CD8-positive, alpha-beta memory T cell (primary cell): ENCODE data around the gene LILRB5. TPM values are rescaled to one million over a fixed set of nuclear protein-coding genes. Genes with fewer than 3 reads are reported as not detected.

Source experiments
- CTCF ChIA-PET: fragments of 350-600 bp; sonication (Branson Sonifier 250); formaldehyde crosslinking; loops from one replicate; lab custom pipeline; 2021; ENCODE audit warnings: antibody characterized with exemption; lab: Charles Lee
- POLR2A ChIA-PET: fragments of 350-600 bp; sonication (Branson Sonifier 250); formaldehyde crosslinking; loops from one replicate; lab custom pipeline; 2021; ENCODE audit warnings: antibody characterized with exemption; lab: Charles Lee
- DNase-seq, 5 donors: peaks; one replicate each; pipeline versions ENCODE4 v3.0.0 to v3.0.0-alpha.2; 2020 to 2022; ENCODE audit warnings: mixed read lengths in 1 of 5
- H3K27ac ChIP-seq: one replicate; pipeline ENCODE4 v1.7.0; 2013; ENCODE audit warnings: low read depth, mild to moderate bottlenecking, low read length, moderate library complexity
- H3K27me3 ChIP-seq: 2 replicates; pipeline ENCODE4 v1.7.0; 2013; ENCODE audit warnings: low read length, mild to moderate bottlenecking; ENCODE audit not compliant: insufficient read depth, poor library complexity, severe bottlenecking
- H3K36me3 ChIP-seq: 2 replicates; pipeline ENCODE4 v1.7.0; 2013; ENCODE audit warnings: mild to moderate bottlenecking, low read length, moderate library complexity; ENCODE audit not compliant: insufficient read depth
- H3K4me1 ChIP-seq: 2 replicates; pipeline ENCODE4 v1.7.0; 2013; ENCODE audit warnings: mild to moderate bottlenecking, low read length, moderate library complexity; ENCODE audit not compliant: insufficient read depth
- H3K4me3 ChIP-seq: 2 replicates; pipeline ENCODE4 v1.7.0; 2013; ENCODE audit warnings: mild to moderate bottlenecking, low read length
- H3K9me3 ChIP-seq: 2 replicates; pipeline ENCODE4 v1.7.0; 2013; ENCODE audit warnings: mild to moderate bottlenecking, low read length
- H3K27ac Mint-ChIP-seq, 8 donors: one replicate each; pipeline ENCODE4 v1.8.0; 2020 to 2021; ENCODE audit warnings: mixed read lengths in 8 of 8, mild to moderate bottlenecking in 6 of 8, inconsistent platforms in 3 of 8, moderate library complexity in 3 of 8
- H3K27me3 Mint-ChIP-seq, 2 donors: one replicate each; pipeline ENCODE4 v1.8.0; 2020 to 2021; ENCODE audit warnings: mixed read lengths in 2 of 2, mild to moderate bottlenecking in 1 of 2, moderate library complexity in 1 of 2
- H3K36me3 Mint-ChIP-seq, 3 donors: one replicate each; pipeline ENCODE4 v1.8.0; 2020 to 2021; ENCODE audit warnings: mixed read lengths in 3 of 3, inconsistent platforms in 1 of 3, mild to moderate bottlenecking in 1 of 3
- H3K4me1 Mint-ChIP-seq, 3 donors: one replicate each; pipeline ENCODE4 v1.8.0; 2020 to 2021; ENCODE audit warnings: mixed read lengths in 3 of 3, inconsistent platforms in 1 of 3, mild to moderate bottlenecking in 1 of 3
- H3K4me3 Mint-ChIP-seq, 7 donors: one replicate each; pipeline ENCODE4 v1.8.0; 2020 to 2021; ENCODE audit warnings: mixed read lengths in 7 of 7, mild to moderate bottlenecking in 6 of 7, moderate library complexity in 4 of 7, inconsistent platforms in 2 of 7
- H3K9me3 Mint-ChIP-seq, 5 donors: one replicate each; pipeline ENCODE4 v1.8.0; 2020 to 2022; ENCODE audit warnings: mixed read lengths in 5 of 5, mild to moderate bottlenecking in 3 of 5, moderate library complexity in 2 of 5, inconsistent platforms in 1 of 5
- polyA plus RNA-seq: library from polyadenylated mRNA; unstranded; fragments of 300-500 nt; fragmentation: Illumina TruSeq; gene quantifications from one replicate; pipeline ENCODE4 v1.2.3, GENCODE V29; 2021
- total RNA-seq, 2 experiments: library from RNA; stranded (reverse); gene quantifications; one replicate each; pipeline ENCODE4 v1.2.3, GENCODE V29; 2021

LILRB5 gene
- under 1 TPM; 0.42 to 0.44 TPM for total RNA-seq
- not detected for polyA plus RNA-seq

DNA sequence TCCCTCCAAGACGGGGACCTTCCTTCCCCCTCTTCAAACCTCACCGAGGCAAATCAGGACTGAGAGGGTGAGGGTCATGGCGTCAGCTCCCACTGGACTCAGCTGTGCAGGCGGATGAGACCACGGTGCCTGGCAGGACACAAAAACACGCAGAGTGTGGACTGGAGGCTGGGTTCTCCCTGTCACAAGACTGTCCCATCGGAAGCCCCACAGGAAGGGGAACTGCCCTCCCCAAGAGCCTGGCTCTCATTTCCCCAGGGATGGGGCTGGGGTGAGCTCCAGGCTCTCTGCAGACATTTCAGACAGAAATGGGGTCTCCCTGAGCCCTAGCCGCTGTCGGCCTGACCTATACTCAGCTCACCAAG is at the start of gene LILRB5:
TSS of gene LILRB5 (minus strand) at position 158 of the 365 bp plus-strand sequence. CDS start at position 78, 80 bp downstream.
- Histone ChIP-seq H3K27me3 (no peaks in the 10 kb centered on the region), H3K27ac (no peak within 1 kb of the TSS), H3K4me1 (no peaks in the 10 kb centered on the region), H3K36me3 (no peaks in the 10 kb centered on the region), H3K9me3 (no peaks in the 10 kb centered on the region), H3K4me3 (no peak within 1 kb of the TSS)
- DNase-seq: no peak
- H3K36me3 Mint-ChIP-seq: no peaks in the 10 kb centered on the region
- ChIA-PET POLR2A (no interaction called here), CTCF (interaction anchor here (2.0 kb wide), 1 partner anchor 9 kb away, joined by 9 read pairs; no protein-coding TSS in a partner anchor)
- peaks cover 8 to 18% of the 10 kb centered on the region in 2 donors for H3K27me3 Mint-ChIP-seq
- no peaks in the 10 kb centered on the region for H3K4me1 Mint-ChIP-seq
- H3K4me3 Mint-ChIP-seq: no peak within 1 kb of the TSS
- peak within 1 kb of the TSS in 1 of 8 donors; percentile 91 for H3K27ac Mint-ChIP-seq
- H3K9me3 Mint-ChIP-seq: no peaks in the 10 kb centered on the region

GRCh38 chr19:54305141-54305540 is 48.1 kb upstream of the LILRB5 start:
- Mint-ChIP-seq H3K27me3 (peaks cover 13 to 34% of the 10 kb centered on the region in 2 donors), H3K27ac (no peak overlapping the region)

GRCh38 chr19:54302257-54302656 is 45.2 kb upstream of the LILRB5 start:
- no peaks in the 10 kb centered on the region for H3K27me3 ChIP-seq
- peaks cover 16 to 39% of the 10 kb centered on the region in 2 donors for H3K27me3 Mint-ChIP-seq
- ChIA-PET POLR2A (no interaction called here), CTCF (interaction anchor here (0.6 kb wide), 1 partner anchor 58 kb away, joined by 3 read pairs; no protein-coding TSS in a partner anchor)
- peaks cover 0 to 14% (median 10%) of the 10 kb centered on the region in 3 donors for H3K4me1 Mint-ChIP-seq
- H3K36me3 ChIP-seq: no peaks in the 10 kb centered on the region
- no peaks in the 10 kb centered on the region for H3K9me3 Mint-ChIP-seq
- H3K4me3 Mint-ChIP-seq: no peak overlapping the region
- H3K9me3 ChIP-seq: no peaks in the 10 kb centered on the region
- H3K27ac ChIP-seq: no peak overlapping the region
- no peaks in the 10 kb centered on the region for H3K36me3 Mint-ChIP-seq
- no peak overlapping the region for H3K4me3 ChIP-seq
- peaks cover 20% of the 10 kb centered on the region for H3K4me1 ChIP-seq
- DNase-seq: no peak
- no peak overlapping the region for H3K27ac Mint-ChIP-seq

More at GRCh38 chr19:54305141-54305540, 48.1 kb upstream of the LILRB5 start:
- no peaks in the 10 kb centered on the region for H3K36me3 Mint-ChIP-seq
- no peaks in the 10 kb centered on the region for H3K36me3 ChIP-seq
- H3K9me3 Mint-ChIP-seq: no peaks in the 10 kb centered on the region
- H3K4me3 ChIP-seq: no peak overlapping the region
- no peaks in the 10 kb centered on the region for H3K27me3 ChIP-seq
- DNase-seq: no peak
- ChIA-PET CTCF (no interaction called here), POLR2A (no interaction called here)
- H3K4me3 Mint-ChIP-seq: no peak overlapping the region
- no peak overlapping the region for H3K27ac ChIP-seq
- peaks cover 20% of the 10 kb centered on the region for H3K4me1 ChIP-seq
- H3K4me1 Mint-ChIP-seq: peaks cover 0 to 14% (median 10%) of the 10 kb centered on the region in 3 donors
- no peaks in the 10 kb centered on the region for H3K9me3 ChIP-seq

DNA sequence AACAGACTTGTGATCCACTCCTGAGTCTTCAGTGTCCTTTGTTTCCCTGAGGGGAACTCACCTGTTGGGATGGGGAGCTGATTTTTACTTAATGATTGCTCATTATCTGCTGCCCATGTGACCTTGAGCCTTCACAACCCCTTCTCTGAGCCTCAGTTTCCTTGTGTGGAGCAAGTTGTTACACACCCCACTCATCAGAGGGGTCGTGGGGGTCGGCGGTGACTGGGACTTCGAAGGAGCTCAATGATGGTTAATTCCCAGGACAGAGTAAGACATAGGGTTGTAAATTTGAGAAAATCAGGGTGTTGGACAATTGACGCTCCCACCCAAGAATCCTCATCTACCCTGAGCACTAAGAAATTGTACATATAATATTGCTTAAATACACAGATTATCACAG is 42.4 kb upstream of the LILRB5 start:
- no peaks in the 10 kb centered on the region for H3K36me3 Mint-ChIP-seq
- DNase-seq: no peak

GRCh38 chr19:54299126-54299498 is 42.0 kb upstream of the LILRB5 start:
- Histone ChIP-seq H3K4me3 (no peak overlapping the region), H3K36me3 (no peaks in the 10 kb centered on the region), H3K27me3 (no peaks in the 10 kb centered on the region), H3K9me3 (no peaks in the 10 kb centered on the region), H3K4me1 (peaks cover 4% of the 10 kb centered on the region), H3K27ac (no peak overlapping the region)
- H3K27me3 Mint-ChIP-seq: peaks cover 12 to 26% of the 10 kb centered on the region in 2 donors
- H3K4me1 Mint-ChIP-seq: peaks cover 0 to 6% (median 1%) of the 10 kb centered on the region in 3 donors
- ChIA-PET CTCF (no interaction called here), POLR2A (no interaction called here)
- H3K36me3 Mint-ChIP-seq: no peaks in the 10 kb centered on the region
- H3K9me3 Mint-ChIP-seq: peaks cover 0 to 7% (median 0%) of the 10 kb centered on the region in 5 donors
- no peak for DNase-seq
- H3K4me3 Mint-ChIP-seq: no peak overlapping the region
- H3K27ac Mint-ChIP-seq: no peak overlapping the region

More for the DNA sequence above, 42.4 kb upstream of the LILRB5 start:
- CTCF ChIA-PET: no interaction called here
- Mint-ChIP-seq H3K27ac (no peak overlapping the region), H3K27me3 (peaks cover 9 to 22% of the 10 kb centered on the region in 2 donors), H3K4me1 (peaks cover 0 to 8% (median 3%) of the 10 kb centered on the region in 3 donors), H3K4me3 (no peak overlapping the region), H3K9me3 (peaks cover 0 to 3% (median 0%) of the 10 kb centered on the region in 5 donors)
- Histone ChIP-seq H3K4me3 (no peak overlapping the region), H3K27ac (no peak overlapping the region), H3K4me1 (peaks cover 9% of the 10 kb centered on the region), H3K9me3 (no peaks in the 10 kb centered on the region), H3K36me3 (no peaks in the 10 kb centered on the region), H3K27me3 (no peaks in the 10 kb centered on the region)
- POLR2A ChIA-PET: no interaction called here

DNA sequence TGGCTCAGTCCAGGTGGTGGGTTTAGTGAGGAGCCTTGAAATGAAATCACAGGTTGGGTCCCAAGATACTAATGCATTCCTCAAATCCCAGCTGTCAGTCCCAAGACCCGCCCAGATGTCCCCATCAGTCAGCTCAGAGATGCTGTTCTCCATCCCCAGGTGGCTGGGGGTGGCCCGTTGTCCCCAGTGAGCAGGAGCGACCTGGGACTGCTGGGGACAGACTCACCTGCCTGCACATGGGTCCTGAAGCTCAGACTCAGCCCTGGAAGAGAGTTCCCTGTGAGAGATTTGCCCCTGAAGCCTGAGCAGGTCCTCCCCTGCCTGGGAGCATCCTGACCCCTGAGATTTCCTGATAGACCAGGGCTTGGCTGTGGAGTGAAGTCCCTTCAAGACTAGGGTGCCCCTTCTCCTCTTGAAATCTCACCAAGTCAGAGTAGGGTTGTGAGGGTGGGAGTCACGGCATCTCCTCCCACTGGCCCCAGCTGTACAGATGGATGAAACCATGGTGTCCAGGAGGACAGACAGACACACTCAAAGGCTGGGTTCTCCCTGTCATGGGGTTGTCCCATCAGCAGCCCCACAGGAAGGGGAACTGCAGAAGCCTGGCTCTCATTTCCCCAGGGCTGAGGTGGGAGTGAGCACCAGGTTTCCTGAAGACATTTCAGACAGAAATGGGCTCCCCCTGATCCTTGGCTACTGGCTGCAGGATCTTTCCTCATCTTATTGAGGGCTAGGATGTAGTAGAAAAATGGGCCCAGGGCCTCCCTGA is 41.5 kb upstream of the LILRB5 start:
- Mint-ChIP-seq H3K9me3 (peaks cover 0 to 9% (median 0%) of the 10 kb centered on the region in 5 donors), H3K4me3 (no peak overlapping the region), H3K27ac (no peak overlapping the region), H3K27me3 (peaks cover 12 to 31% of the 10 kb centered on the region in 2 donors), H3K4me1 (no peaks in the 10 kb centered on the region), H3K36me3 (peaks cover 0 to under 1% (median 0%) of the 10 kb centered on the region in 3 donors)
- Histone ChIP-seq H3K4me1 (no peaks in the 10 kb centered on the region), H3K36me3 (no peaks in the 10 kb centered on the region), H3K9me3 (no peaks in the 10 kb centered on the region), H3K4me3 (no peak overlapping the region), H3K27ac (no peak overlapping the region), H3K27me3 (no peaks in the 10 kb centered on the region)
- CTCF ChIA-PET: no interaction called here
- POLR2A ChIA-PET: no interaction called here
- no peak for DNase-seq

DNA sequence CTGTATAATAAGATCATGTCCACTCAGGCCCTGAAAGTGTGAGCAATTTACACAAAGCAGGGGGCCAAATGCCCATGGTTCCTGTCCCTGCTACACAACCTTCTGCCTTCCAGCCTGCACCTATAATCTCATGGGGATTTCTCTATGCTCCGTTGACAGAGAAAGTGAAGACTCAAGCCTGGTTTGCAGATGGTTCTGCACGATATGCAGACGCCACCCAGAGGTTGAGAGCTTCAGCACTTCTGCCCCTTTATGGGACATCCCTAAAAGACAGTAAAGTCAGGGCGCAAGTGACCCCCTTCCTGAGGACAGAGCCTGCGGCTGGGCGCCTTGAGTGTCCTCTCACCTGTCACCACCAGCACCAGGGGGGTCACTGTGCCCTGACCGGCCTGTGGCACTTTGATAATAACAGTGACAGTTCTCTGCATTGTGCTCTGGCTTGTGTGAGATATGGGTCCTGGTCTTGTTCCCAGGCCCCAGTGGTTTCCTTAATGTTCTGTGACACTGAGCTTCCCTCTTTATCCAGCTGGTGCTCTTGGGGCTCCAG is 40.8 kb upstream of the LILRB5 start:
- Mint-ChIP-seq H3K27me3 (peaks cover 12 to 36% of the 10 kb centered on the region in 2 donors), H3K4me3 (no peak overlapping the region), H3K36me3 (peaks cover 0 to 4% (median 0%) of the 10 kb centered on the region in 3 donors), H3K9me3 (peaks cover 0 to 12% (median 0%) of the 10 kb centered on the region in 5 donors), H3K27ac (no peak overlapping the region), H3K4me1 (peaks cover 0 to 3% (median 0%) of the 10 kb centered on the region in 3 donors)
- Histone ChIP-seq H3K4me1 (no peaks in the 10 kb centered on the region), H3K36me3 (no peaks in the 10 kb centered on the region), H3K27me3 (no peaks in the 10 kb centered on the region), H3K27ac (no peak overlapping the region), H3K9me3 (no peaks in the 10 kb centered on the region), H3K4me3 (no peak overlapping the region)
- CTCF ChIA-PET: no interaction called here
- no peak for DNase-seq
- POLR2A ChIA-PET: no interaction called here

GRCh38 chr19:54294539-54294938 is 37.5 kb upstream of the LILRB5 start:
- ChIA-PET POLR2A (no interaction called here), CTCF (no interaction called here)
- H3K27me3 Mint-ChIP-seq: peaks cover 15 to 41% of the 10 kb centered on the region in 2 donors

More at GRCh38 chr19:54294539-54294938, 37.5 kb upstream of the LILRB5 start:
- no peak for DNase-seq
- Mint-ChIP-seq H3K36me3 (peaks cover 0 to 4% (median 0%) of the 10 kb centered on the region in 3 donors), H3K4me3 (no peak overlapping the region), H3K27ac (no peak overlapping the region), H3K4me1 (peaks cover 0 to 7% (median 6%) of the 10 kb centered on the region in 3 donors), H3K9me3 (peaks cover 0 to 12% (median 0%) of the 10 kb centered on the region in 5 donors)
- no peaks in the 10 kb centered on the region for H3K27me3 ChIP-seq
- H3K4me1 ChIP-seq: no peaks in the 10 kb centered on the region
- no peaks in the 10 kb centered on the region for H3K9me3 ChIP-seq
- no peak overlapping the region for H3K4me3 ChIP-seq
- no peaks in the 10 kb centered on the region for H3K36me3 ChIP-seq
- H3K27ac ChIP-seq: no peak overlapping the region
